Panc1 (cell line): Measurements from ENCODE around the gene USP4. TPM values are rescaled to one million over a fixed set of nuclear protein-coding genes. Genes with fewer than 3 reads are reported as not detected.

Experiments used
- ATAC-seq: fragments of 200-7000 bp; cut with Tn5 transposase; 2 replicates; pipeline ENCODE4 v1.9.1; 2020; ENCODE audit warnings: mild to moderate bottlenecking, moderate library complexity
- BruUV-seq: library from RNA; stranded (reverse); fragments of 400-500 nt; replicated peaks from 2 replicates; lab custom pipeline; 2021; lab: Mats Ljungman, UMichigan
- CTCF ChIA-PET: fragments of 300-600 bp; sonication (Branson Sonifier 250); formaldehyde crosslinking; loops from one replicate; lab custom pipeline; 2022; ENCODE audit warnings: antibody characterized with exemption; lab: Charles Lee
- POLR2A ChIA-PET: fragments of 300-600 bp; sonication (Branson Sonifier 250); formaldehyde crosslinking; loops from one replicate; lab custom pipeline; 2022; ENCODE audit warnings: antibody characterized with exemption; lab: Charles Lee
- DNase-seq: peaks from one replicate; pipeline ENCODE4 v3.0.0-alpha.2; 2010; ENCODE audit warnings: low read depth, low spot score
- H3K27ac ChIP-seq: 2 replicates; pipeline ENCODE4 v1.5.1; 2011; ENCODE audit warnings: mild to moderate bottlenecking, low read length, inconsistent platforms
- H3K27me3 ChIP-seq: fragments of 200-500 bp; sonication (Bioruptor generic); 2 replicates; pipeline ENCODE4 v1.6.0; 2014; ENCODE audit warnings: low read length, inconsistent platforms; ENCODE audit not compliant: control insufficient read depth, insufficient read depth
- H3K36me3 ChIP-seq: fragments of 200-500 bp; sonication (Bioruptor generic); 2 replicates; pipeline ENCODE4 v1.5.1; 2014; ENCODE audit warnings: inconsistent platforms, mild to moderate bottlenecking, low read length, moderate library complexity; ENCODE audit not compliant: control insufficient read depth, insufficient read depth
- H3K4me1 ChIP-seq: 2 replicates; pipeline ENCODE4 v1.5.1; 2011; ENCODE audit warnings: inconsistent platforms, mild to moderate bottlenecking, low read length, moderate library complexity; ENCODE audit not compliant: control insufficient read depth, insufficient read depth
- H3K4me3 ChIP-seq, 2 experiments: 2 replicates each; pipeline ENCODE4 v1.5.1; 2011 to 2012; ENCODE audit warnings: low read depth in 2 of 2, low read length in 2 of 2, mild to moderate bottlenecking in 2 of 2, inconsistent platforms in 1 of 2, moderate library complexity in 1 of 2
- H3K9me3 ChIP-seq: fragments of 200-500 bp; sonication (Bioruptor generic); 2 replicates; pipeline ENCODE4 v1.5.1; 2014; ENCODE audit warnings: low read depth, mild to moderate bottlenecking, inconsistent platforms, low read length, moderate library complexity; ENCODE audit not compliant: control insufficient read depth, insufficient read depth
- CTCF ChIP-seq: fragments of 450-650 bp; IDR thresholded peaks from 2 replicates; pipeline ENCODE4 v1.5.1; 2017; ENCODE audit warnings: mild to moderate bottlenecking
- POLR2AphosphoS5 ChIP-seq: IDR thresholded peaks from 2 replicates; pipeline ENCODE4 v1.6.1; 2012; ENCODE audit warnings: mild to moderate bottlenecking, low read depth, low read length, moderate library complexity
- REST ChIP-seq, 2 experiments: IDR thresholded peaks; 2 replicates each; pipeline ENCODE4 v1.6.1; 2011 to 2012; ENCODE audit warnings: low read depth in 2 of 2, control low read depth in 1 of 2, low read length in 1 of 2, mild to moderate bottlenecking in 1 of 2, moderate library complexity in 1 of 2; ENCODE audit not compliant: insufficient read depth in 1 of 2
- SIN3A ChIP-seq: IDR thresholded peaks from 2 replicates; pipeline ENCODE4 v1.6.1; 2012; ENCODE audit warnings: low read depth, mild to moderate bottlenecking, low read length, moderate library complexity, borderline replicate concordance; ENCODE audit not compliant: insufficient read depth
- TCF7L2 ChIP-seq: IDR thresholded peaks from 2 replicates; pipeline ENCODE4 v1.6.1; 2011; ENCODE audit warnings: mild to moderate bottlenecking, low read depth, low read length, inconsistent platforms
- in situ Hi-C: cut with HindIII; loops from 2 replicates; pipeline ENCODE4 v1.10.0; 2016; ENCODE audit warnings: low sequenced_read_pairs, low pct_unique_long_range_greater_than_20kb
- intact Hi-C: fragments of 100-400 bp; cut with micrococcal nuclease; formaldehyde crosslinking; loops from one replicate; pipeline ENCODE4 v1.10.0; 2022; ENCODE audit not compliant: unreplicated experiment
- total RNA-seq: library from RNA; stranded (reverse); gene quantifications from one replicate; pipeline ENCODE4 v1.2.1, GENCODE V29; 2021; ENCODE audit not compliant: unreplicated experiment

Gene USP4
- total RNA-seq, 1 experiment from 2014 or later, result 39.9 TPM

DNA sequence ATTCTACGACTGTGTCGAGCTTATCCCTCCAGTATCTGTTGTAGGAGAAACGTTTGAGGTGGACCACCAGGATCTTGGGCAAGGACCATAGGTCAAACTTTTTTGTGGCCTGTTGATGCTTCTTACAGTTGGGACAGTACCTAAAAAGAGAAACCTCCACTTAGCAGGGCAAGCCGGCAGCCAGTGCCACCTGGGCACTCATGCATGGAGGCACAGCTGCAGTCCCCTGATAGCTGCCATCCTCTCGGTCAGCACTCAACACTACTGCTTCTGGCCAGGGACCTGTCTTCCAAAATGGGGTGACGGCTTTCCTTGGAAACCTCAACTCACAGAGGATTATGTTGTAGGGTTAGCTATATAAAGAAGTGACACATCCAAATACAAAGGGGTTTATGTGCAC, 55.9 kb downstream of the USP4 start:
- no peak overlapping the region for H3K4me3 ChIP-seq
- CTCF ChIA-PET, result no interaction called here
- no peaks in the 10 kb centered on the region for H3K27me3 ChIP-seq
- TF ChIP-seq POLR2AphosphoS5 (no peak), CTCF (no peak), REST (IDR thresholded peaks at IDR 0.05; ENCODE audit: insufficient read depth in 1 of 2, low read depth in 2 of 2, low read length in 1 of 2) (no peak), TCF7L2 (no peak), SIN3A (no peak)
- in situ Hi-C loops (no loop called here), intact Hi-C loops (no loop called here)
- no peak overlapping the region for H3K27ac ChIP-seq
- POLR2A ChIA-PET, result no interaction called here
- no TSS peak for BruUV-seq
- no peak for ATAC-seq
- H3K36me3 ChIP-seq, result peaks cover 6% of the 10 kb centered on the region
- no peaks in the 10 kb centered on the region for H3K9me3 ChIP-seq
- H3K4me1 ChIP-seq, result no peaks in the 10 kb centered on the region
- DNase-seq, result no peak

GRCh38 chr3:49279376-49279775, 60.5 kb downstream of the USP4 start:
- DNase-seq, result no peak
- no peaks in the 10 kb centered on the region for H3K27me3 ChIP-seq
- H3K4me3 ChIP-seq, result no peak overlapping the region
- ATAC-seq, result no peak
- TF ChIP-seq CTCF (no peak), TCF7L2 (no peak), POLR2AphosphoS5 (no peak), SIN3A (no peak), REST (IDR thresholded peaks at IDR 0.05; ENCODE audit: insufficient read depth in 1 of 2, low read depth in 2 of 2, low read length in 1 of 2) (no peak)
- no peak overlapping the region for H3K27ac ChIP-seq
- in situ Hi-C loops, result no loop called here
- POLR2A ChIA-PET, result no interaction called here
- no TSS peak for BruUV-seq
- H3K9me3 ChIP-seq, result no peaks in the 10 kb centered on the region
- H3K36me3 ChIP-seq, result no peaks in the 10 kb centered on the region; the same call in 1 of the 2 replicates
- intact Hi-C loops, result no loop called here
- CTCF ChIA-PET, result interaction anchor here (0.6 kb wide), 1 partner anchor 15 kb away, joined by 9 read pairs; no protein-coding TSS in a partner anchor
- peaks cover 7% of the 10 kb centered on the region for H3K4me1 ChIP-seq
